Astrocyte of the cerebellum (primary cell): ENCODE results near the gene FXYD7.

Experiments
- DNase-seq: peaks from one replicate; pipeline ENCODE4 v3.0.0-alpha.2; 2011; ENCODE audit warnings: low read depth
- H3K4me3 ChIP-seq: 2 replicates; pipeline ENCODE4 v1.5.1; 2011; ENCODE audit warnings: mild to moderate bottlenecking, low read depth, low read length, moderate library complexity
- in situ Hi-C: cut with HindIII; loops from 2 replicates; pipeline ENCODE4 v1.10.0; 2017; ENCODE audit warnings: low sequenced_read_pairs
- TF ChIP-seq, protein P1 (sequence below): IDR thresholded peaks from 2 replicates; pipeline ENCODE4 v1.5.1; 2012; ENCODE audit warnings: low read length, low read depth, moderate library complexity, mild to moderate bottlenecking; ENCODE audit errors: missing control alignments

The FXYD7 gene

DNA sequence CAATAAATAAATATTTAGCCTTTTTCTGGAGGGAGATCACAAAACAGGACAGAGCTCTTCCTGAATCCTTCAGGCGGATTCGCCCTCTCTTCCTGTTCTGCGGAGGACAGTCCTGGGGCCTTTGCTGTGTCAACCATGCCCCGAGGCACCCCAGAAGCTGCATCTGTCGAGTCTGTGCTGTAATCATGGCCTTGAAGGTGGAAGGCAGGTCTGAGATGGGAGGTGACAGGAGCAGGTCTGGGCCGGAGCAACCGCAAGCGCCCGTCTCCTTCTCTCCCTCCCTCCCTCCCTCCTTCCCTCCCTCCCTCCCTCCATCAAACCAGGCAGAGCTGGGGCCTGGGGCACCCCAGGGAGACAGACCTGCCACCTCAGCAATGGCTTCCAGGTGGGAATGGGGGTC lies 32.1 kb upstream of the FXYD7 start:
- in situ Hi-C loops = no loop called here
- no peak overlapping the region for H3K4me3 ChIP-seq
- TF ChIP-seq, protein P1, sequence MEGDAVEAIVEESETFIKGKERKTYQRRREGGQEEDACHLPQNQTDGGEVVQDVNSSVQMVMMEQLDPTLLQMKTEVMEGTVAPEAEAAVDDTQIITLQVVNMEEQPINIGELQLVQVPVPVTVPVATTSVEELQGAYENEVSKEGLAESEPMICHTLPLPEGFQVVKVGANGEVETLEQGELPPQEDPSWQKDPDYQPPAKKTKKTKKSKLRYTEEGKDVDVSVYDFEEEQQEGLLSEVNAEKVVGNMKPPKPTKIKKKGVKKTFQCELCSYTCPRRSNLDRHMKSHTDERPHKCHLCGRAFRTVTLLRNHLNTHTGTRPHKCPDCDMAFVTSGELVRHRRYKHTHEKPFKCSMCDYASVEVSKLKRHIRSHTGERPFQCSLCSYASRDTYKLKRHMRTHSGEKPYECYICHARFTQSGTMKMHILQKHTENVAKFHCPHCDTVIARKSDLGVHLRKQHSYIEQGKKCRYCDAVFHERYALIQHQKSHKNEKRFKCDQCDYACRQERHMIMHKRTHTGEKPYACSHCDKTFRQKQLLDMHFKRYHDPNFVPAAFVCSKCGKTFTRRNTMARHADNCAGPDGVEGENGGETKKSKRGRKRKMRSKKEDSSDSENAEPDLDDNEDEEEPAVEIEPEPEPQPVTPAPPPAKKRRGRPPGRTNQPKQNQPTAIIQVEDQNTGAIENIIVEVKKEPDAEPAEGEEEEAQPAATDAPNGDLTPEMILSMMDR = no peak
- no peak for DNase-seq

DNA sequence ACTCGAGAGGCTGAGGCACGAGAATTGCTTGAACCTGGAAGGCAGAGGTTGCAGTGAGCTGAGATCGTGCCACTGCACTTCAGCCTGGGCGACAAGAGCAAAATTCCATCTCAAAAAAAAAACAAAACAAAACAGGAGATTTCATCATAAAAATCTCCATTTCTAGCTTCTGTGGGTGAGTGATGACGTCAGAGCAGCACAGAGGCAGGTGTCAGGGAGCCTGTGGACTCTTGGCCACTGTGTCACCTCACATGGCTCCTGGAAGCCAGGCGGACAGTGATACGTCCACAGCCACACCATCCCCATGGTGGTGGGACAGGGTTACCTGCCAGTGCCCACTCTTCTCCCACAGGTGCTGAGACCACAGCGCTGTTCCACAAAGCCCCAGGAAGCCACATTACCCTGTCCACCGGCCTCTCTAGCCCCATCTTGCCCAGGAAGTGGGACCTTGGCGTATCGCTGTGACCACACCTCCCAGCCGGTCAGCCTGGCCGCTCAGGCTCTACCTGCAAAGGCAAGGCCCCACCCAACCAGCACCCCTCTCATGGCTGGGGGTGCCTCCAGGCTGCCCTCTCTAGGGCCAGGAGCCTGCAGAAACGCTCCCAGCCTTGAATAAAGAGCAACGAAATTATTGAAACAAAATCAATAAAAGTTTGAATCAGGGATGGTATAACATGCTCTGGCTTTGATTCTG lies 29.9 kb upstream of the FXYD7 start:
- TF ChIP-seq, protein P1 = no peak
- DNase-seq = no peak
- no peak overlapping the region for H3K4me3 ChIP-seq
- in situ Hi-C loops = no loop called here

DNA sequence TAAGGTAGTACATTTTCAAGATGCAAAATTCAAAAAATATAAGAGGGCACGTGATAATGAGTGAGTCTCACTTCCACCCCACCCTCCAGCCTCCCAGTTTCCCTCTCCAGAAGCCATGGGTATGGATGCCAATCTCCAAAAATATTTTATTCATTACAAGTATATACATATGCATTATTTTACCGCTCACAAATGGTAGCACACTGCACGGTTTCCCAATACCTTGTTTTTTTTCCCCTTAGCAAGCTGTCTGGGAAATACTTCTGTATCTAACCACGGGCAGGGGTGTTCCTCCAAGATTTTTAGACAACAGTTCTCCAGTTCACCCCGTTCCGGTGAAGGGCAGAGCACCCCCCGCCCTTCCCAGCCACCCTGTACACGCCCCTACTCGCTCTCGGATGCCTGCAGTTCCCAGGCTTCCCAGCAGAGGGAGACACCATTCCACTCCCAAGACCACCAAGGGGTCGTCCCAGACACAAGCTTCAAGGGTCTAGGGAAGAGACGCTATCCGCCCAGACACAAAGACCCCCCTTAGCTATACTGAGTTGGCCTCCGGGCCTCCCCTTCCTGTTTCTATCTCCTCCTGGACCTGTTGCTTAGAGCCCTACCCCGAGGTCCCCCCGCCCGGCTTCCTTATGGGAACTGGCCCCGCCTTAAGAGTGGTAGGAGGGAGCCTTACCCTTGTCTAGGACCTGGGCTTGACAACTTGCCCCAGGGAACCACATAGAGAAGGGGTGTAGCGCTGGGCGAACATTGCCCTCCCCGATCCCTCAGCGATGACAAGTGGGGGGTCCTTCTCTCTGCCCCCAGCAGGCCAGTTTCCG lies 28.5 kb upstream of the FXYD7 start:
- DNase-seq = peak; percentile 9
- in situ Hi-C loops = no loop called here
- TF ChIP-seq, protein P1 = peak; percentile 99
- H3K4me3 ChIP-seq = peak overlapping the region; percentile 15

DNA sequence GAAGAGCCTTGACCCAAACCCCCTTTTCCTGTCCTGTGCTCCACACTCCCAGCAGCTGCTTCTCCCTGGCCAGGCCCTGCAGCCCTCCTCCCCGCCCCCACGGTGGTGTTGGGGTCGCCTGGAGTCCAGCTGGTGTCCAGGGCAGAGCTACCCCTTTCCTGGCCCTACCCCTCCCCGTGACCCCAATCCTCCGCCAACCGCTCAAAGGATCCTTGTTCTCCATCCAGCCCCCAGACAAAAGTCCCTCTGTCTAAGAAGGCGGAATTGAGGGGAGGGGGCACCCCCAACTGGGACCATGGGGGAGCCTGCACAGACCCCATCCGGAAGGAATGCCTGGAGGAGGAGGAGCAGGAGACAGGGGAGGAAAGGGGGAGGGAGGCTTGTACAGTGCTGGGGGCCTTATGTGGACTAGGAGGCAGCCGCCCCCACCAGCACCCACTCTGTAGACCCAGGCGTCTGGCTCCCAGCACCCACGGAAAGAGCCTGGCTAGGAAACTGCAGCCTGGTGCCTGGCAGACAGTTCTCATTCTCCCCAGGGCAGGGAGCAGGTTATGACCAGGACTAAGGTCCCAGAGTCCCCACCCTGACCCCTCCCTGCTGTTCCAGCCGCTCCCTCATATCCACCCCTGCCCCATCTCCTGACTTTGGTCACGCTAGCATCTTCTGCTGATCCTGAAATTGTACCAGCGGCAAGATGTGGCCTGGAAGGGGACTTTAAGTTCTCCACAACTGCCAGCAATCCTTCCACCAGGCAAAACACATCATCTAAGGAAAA lies 27.7 kb upstream of the FXYD7 start, which contains the start of gene FXYD3:
Gene FXYD3 (plus strand): TSS at position 647 of the 775 bp plus-strand sequence. CDS start 3,554 bp downstream, outside the sequence.
- in situ Hi-C loops = no loop called here
- no peak for DNase-seq
- peak within 1 kb of the TSS; percentile 15 for H3K4me3 ChIP-seq
- TF ChIP-seq, protein P1 = no peak

DNA sequence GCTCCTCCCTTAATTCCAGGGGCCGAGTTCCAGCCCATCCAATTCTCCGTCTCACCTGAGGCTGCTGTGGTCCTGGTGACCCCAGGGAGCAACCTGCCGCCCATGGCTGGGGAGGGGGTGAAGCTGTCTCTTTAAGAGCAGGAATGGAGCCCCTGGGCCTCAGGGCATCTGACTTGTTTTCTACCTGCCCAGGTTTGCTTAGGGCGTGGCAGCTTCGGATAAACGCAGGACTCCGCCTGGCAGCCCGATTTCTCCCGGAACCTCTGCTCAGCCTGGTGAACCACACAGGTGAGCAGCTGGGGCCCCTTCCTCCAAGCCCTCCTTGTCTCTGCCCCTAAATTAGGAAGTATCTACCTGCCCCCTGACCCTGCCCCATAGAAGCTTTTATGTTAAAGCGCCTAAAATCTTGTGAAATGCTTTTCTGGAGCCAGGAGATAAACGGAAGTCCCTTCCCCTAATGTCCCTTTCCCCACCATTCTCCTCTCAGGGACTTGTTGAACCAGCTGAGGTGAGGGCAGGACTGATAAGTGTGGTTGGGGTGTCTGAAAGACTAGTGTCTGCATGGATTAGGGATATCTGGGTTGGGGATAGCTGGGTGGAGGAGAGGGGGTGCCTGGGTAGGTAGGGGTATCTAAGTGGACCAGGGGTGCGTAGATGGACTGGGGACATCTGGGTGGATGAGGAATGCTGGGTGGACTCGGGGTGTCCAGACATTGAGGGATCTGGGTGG lies 26.8 kb upstream of the FXYD7 start:
- H3K4me3 ChIP-seq = no peak overlapping the region
- in situ Hi-C loops = no loop called here
- TF ChIP-seq, protein P1 = no peak
- DNase-seq = no peak

DNA sequence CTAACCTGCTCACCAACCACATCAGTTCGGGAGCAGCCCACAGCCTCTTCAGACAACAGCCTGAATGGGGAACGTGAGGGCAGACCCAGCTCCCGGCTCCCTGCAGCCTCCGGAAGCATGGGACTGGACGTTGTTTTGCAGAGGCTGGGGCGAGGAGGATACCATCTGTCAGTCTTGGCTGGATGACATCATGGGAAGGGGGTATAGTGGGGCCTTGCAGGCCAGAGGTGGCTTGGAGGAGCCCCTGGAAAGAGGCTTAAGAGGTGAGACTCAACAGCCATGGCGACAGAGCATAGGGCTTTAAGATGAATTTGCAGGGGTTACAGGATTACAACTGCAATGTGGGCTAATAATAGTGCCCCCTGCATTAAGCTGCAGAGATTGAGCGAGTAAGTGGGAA lies 25.9 kb upstream of the FXYD7 start:
- no peak for DNase-seq
- in situ Hi-C loops = no loop called here
- TF ChIP-seq, protein P1 = no peak
- no peak overlapping the region for H3K4me3 ChIP-seq
